ENCODE results near the gene KIF26B.
"Not testable (repeated sequence)": the region's sequence is repeated elsewhere in the genome, so short reads cannot be mapped to it uniquely, and the experiment has no call there.

The KIF26B gene

DNA sequence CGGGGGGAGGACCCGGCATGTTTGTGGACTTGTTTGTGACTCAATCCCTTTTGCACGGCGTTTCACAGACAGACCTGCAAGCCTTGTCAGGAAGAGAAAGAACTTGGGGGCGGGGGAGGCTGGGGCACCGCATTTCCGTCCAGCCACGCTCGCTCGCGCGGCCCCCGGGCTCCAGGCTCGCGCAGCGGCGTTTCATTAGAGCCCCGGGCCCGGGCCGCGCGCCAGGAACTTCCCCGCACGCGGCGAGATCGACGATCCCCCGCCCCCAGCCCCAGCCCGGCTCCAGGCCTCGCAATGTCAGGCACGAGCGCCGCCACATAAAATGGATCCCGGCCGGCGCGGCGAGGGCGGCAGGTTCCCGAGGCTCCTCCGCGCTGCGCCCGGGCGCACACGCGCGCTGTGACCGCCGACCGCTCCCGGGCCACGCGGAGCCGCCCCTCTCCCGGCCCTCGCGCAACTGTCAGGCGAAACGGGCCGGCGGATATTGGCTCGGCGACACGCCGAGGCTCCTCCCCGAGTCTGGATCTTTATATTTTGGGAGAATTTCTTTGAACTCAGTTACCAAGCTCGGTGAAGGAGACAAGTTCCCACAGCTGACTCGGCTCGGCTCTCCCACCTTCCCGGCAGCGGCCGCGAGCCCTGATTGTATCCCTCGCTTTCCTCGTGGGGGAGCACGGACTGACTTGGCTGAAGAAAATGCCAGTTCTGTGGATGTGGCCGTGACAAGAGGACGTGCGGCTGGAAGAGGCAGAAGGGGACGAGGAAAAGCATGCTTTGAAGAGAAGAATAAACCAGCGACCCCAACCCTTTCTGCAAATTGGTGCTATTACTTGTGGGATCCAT is at the start of gene KIF26B:
Gene KIF26B, plus strand, starts transcription at position 557 of the 843 bp plus-strand sequence. CDS start 440 bp downstream, outside the sequence.
- peak; percentile 17 for DNase-seq

GRCh38 chr1:245105042-245105441 is 49.7 kb upstream of the KIF26B start:
- no peak for DNase-seq

DNA sequence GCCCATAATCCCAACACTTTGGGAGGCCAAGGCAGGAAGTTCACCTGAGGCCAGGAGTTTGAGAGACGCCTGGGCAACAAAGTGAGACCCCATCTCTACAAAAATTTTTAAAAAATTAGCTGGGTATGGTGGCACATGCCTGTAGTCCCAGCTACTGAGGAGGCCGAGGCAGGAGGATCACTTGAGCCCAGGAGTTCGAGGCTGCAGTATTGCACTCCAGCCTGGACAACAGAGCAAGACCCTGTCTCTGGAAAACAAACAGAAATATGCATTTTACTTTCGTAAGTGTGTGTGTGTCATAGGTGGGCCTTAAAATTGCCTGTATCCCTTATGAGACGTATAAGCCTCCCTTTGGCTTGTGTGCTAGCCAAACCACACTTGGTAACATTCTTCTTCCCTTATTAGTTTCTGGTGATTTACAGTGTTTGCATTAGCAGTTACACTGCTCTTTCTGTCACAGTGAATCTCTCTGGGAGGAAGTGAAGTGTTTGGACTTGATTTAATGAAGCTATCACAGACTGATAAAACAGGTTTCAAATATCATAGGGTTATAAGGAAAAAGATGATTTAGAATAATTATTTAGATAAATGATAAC is 48.9 kb upstream of the KIF26B start:
- no peak for DNase-seq

GRCh38 chr1:245107776-245108114 is 47.0 kb upstream of the KIF26B start:
- DNase-seq = no peak

DNA sequence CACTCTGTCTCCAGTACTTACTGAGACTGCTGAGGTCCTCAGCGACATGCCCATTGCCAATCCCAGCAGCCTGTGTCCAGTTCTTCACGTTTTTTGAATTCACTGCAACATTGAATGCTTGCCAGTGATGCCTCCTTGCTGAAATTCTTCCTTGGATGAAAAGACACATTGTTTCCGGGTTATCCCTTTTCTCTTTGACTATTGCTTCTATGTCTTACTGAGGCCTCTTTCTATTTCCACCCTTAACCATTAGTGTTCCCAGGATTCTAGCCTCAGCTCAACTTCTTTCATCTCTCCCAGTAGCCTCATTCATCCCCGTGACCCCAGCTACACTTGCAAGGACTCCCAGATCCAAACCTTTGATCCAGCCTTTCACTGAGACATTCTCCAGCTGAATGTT is 46.5 kb upstream of the KIF26B start:
- no peak for DNase-seq

DNA sequence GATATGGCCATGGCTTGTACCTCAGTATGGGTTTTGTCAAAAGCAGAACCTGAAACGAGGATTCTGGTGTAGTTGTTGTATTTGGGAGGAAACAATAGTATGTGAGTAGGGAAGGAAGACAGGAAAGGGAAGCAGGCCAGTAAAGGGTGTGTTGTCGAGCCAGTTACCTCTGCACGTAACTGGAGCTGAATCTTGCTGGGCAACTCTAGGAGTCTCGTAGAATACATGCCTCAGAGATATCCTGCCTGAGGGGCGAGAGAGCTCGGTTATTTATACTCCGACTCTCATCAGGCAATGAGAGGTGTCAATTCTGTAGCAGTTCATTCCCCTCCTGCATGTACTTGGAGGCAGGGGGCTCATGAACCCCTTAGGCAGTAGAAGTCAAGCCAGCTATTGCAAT is 45.9 kb upstream of the KIF26B start:
- DNase-seq = no peak

DNA sequence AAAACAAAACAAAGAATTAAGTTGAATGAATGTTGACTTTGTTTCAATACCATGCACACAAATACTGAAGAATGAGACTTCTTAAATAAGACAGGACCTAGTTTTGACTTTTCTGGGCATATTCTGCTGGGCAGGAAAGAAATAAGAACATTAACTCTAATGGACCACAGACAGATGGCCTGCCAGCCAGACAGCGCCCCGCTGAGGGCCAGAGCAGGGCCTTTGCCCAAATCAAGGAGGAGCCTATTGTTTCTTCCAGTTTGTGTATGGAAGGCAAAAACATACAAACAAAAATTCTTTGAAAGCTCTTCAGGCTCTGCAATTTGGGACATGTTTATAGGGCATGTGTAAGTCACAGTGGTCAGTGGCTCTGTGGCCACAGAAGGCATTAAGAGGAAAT is 44.4 kb upstream of the KIF26B start:
- DNase-seq = no peak

DNA sequence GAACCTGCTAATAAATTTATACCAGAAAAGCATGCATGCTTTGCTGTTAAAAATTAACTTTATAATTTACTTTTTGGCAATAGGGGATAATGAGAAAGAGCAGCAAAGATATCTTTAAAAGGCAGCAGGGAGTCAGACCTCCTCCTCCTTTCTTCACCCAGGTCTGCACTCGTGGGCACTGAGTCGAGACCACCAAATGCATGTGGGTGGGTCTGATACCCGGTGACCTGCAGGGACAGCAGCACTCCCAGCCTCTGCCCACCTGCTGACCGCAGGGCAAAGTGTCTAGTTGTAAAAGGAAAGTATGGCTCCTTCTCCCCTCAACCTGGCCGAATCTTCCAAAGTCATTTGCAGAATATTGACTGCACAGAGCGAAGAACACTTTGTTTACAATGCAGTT is 43.7 kb upstream of the KIF26B start:
- DNase-seq = no peak

DNA sequence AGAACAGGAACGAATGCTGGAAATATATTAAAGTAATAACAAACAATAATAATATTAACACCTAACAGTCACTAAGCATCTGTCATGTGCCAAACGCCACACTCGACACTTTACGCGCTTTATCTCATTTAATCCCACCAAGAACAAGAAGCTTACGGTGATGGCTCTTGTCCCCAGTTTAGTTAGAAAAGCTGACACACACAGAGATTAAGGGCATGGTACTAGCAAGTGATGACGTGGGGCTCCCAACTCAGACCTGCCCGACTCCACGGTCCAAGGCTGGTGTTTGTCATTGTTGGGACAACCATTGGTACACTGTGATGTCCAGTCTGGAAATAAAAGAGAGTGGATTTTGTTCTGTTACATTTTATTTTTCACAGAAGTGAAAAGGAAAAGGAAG is 41.1 kb upstream of the KIF26B start:
- no peak for DNase-seq

GRCh38 chr1:245116131-245116530 is 38.7 kb upstream of the KIF26B start:
- DNase-seq = no peak

DNA sequence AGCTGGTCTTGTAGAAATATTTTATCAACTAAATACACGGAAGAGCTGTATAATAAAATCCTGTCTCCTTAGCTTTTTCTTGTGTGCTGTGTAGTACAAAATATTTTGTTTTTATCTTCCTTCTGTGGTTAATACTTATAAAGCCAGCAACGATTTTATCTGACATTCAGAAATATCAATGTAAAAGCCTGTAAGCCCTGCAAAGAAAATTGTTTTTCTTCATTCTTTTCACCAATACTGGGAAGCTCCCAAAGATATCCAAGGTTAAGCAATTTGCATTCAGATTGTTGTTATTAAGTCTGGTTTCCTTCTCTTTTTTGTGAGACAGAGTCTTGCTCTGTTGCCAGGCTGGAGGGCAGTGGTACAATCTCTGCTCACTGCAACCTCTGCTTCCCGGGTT is 38.0 kb upstream of the KIF26B start:
- no peak for DNase-seq

GRCh38 chr1:245118066-245118465 is 36.7 kb upstream of the KIF26B start:
- no peak for DNase-seq

DNA sequence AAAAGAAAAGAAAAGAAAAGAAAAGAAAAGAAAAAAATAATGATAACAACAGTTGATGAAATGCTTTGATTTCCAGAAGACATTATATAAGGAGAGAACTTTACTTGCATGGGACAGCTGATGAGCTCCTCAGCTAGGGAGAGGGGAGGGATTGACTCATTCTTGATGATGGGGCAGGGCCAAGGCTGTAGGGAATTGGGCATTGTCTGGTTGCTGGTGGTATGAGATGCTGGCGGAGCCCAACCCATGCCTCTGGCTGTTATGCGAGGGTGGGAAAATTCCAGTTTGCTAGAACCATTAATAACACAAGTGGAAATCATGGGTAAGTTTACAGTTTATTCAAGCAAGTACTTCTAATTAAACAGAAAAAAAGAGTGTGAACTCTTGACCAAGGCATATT is 36.0 kb upstream of the KIF26B start:
- DNase-seq = no peak

- DNase-seq = no peak
Observed at GRCh38 chr1:245121523-245121922, 33.3 kb upstream of the KIF26B start.

- no peak for DNase-seq
Observed at GRCh38 chr1:245124241-245124640, 30.5 kb upstream of the KIF26B start.

GRCh38 chr1:245124644-245125043 is 30.1 kb upstream of the KIF26B start:
- DNase-seq = no peak

DNA sequence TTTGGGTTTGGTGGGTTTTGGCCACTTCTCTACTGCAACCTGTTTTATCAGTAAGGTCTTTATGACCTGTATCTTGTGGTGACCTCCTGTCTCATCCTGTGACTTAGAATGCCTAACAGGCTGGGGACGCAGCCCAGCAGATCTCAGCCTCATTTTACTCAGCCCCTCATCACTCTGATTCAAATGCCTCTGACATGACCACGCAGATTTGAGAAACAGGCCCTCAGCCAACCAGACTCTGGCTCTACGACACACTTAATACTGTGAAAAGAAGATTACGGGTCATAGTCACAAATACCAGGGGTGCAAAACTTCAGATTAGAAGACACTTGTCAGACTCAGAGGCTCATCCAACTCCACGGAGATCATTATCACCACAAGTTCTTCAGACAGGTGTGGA is 28.3 kb upstream of the KIF26B start:
- no peak for DNase-seq

DNA sequence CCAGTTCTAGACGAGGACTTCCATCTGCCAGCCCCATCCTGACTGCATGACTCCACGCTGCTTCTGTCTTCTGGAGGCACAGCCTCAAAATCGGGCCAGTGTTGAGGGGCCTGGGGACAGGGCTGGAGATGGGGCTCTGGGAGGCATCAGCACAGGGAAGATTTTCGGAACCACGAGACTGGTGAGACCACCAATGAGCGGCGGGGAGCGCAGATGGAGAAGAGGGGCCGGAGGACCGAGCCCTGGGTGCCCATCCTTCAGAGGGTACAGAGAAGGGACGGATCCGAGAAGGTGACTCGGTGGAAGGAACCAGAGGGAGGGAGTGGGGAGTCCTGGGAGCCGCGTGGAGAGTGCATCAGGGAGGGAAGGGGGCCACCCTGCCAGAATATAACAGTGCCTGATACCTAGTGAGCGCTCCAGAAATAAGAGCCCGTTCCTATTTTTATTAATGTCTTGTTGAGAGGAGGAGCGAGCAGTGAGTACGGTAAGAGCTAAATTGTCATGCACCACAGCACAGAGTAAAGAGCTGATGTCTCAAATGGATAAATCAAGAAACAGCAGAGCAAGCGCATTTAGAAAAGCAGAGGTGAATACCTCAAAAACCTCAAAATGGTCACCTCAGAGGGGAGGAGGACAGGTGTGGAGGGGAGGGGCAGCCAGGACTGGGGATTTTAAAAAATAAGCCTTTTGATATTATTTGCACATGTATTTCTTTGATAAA is 26.2 kb upstream of the KIF26B start:
- no peak for DNase-seq

DNA sequence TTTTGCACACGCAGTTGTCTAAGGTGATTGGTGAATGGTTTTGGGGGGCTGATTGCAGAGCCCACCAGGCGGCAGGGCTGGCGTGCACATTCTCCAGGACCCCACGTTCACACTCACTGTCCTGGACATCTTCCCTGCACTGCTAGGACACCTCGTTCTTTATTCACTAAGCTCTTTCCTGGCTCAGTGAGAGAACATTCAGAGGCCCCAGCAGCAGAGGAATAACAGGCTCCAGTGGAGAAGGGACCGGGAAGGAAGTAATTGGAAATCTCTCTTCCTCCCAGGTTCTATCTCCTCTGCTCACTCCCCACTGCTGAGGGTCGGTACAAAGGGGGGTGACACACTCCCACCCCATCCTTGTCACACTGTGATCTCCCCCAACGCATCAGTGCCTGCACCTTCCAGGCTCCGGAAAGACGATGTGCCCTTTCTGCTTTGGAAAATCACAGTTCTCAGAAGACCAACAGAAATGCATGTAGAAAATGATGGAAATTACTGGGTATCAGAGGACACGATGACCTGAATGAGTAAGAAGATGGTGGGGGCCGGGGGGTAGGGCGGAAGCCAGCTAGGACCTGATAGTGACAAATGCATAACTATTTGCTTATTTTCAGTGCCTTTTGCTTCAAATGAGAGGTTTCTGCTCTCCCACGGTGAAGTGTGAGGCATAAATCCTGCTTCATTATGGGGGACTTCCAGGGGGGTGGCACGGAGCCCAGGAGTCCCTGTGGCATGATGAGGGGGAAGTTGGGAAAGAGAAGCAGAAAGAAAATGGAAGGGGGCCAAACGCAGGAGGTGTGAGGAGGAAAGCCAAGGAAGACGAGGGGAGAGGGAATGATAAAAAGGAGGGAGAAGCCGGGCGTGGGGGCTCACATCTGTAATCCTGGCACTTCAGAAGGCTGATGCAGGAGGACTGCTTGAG is 25.2 kb upstream of the KIF26B start:
- no peak for DNase-seq

DNA sequence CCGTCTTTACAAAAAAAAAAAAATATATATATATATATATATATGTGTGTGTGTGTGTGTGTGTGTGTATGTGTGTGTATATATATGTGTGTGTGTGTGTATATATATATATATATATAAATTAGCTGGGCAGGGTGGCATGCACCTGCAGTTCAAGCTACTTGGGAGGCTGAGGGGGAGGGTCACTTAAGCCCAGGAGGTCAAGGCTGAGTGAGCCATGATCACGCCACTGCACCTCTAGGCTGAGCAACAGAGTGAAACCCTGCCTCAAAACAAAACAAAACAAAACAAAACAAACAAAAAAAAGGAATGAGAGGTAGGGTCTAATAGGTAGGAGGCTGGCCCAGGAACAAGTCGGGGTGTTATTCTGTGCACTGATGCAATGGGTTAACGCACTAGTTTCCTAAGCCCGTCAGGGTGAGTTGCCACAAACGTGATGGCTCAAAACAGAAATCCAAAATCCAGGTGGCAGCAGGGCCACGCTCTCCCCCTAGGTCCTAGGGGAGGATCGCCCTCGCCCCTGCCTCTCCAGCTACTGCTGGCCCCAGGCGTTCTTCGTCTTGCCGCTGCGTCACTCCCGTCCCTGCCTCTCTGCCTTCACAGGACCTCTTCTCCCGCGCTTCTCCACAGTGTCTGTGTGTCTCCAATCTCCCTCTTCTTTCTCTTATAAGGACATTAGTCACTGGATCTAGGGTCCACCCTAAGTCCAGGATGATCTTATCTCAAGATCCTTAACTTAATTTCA is 24.3 kb upstream of the KIF26B start:
- not testable (repeated sequence) for DNase-seq

DNA sequence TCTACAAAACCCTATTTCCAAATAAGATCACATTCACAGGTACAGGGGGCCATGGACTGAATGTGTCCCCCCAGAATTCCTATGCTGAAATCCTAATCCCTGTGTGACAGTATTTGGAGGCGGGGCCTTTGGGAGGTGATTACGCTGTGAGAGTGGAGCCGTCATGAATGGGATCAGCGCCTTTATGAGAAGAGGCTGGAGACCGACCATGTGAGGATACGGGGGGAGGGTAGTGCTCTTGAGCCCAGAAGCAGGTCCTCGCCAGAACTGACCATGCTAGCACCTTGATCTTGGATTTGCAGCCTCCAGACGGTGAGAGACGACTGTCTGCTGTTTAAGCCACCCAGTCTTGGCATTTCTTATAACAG is 23.8 kb upstream of the KIF26B start:
- no peak for DNase-seq

DNA sequence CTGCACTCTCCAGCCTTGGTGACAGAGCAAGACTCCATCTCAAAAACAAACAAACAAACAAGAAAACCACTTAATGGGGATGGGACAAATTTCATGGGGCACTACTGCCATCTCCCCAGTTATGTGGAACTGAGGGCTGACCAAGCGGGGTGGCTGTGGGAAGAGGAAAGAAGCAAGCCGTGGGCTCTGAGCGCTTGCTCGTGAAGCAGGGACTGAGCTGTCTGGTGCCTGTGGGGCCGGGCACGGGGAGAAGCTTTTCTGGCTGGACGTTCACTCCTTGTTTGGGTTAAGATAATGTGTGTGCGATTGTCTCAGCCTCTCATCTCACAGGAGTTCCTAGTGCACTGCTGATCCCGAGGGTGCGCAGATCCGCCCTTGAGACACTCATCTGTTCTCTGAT is 22.0 kb upstream of the KIF26B start:
- DNase-seq = no peak

Measured in hematopoietic multipotent progenitor cell treated with erythropoietin and hydrocortisone succinate and interleukin-3 and kit ligand, for 8 days (in vitro differentiated cells).